ENCODE results near the gene SYP. TPM values are rescaled to one million over a fixed set of nuclear protein-coding genes. Genes with fewer than 3 reads are reported as not detected.

Gene SYP
- total and polyA plus RNA-seq, 12 donors, result 0.59 to 2.9 (median 1.2) TPM

DNA sequence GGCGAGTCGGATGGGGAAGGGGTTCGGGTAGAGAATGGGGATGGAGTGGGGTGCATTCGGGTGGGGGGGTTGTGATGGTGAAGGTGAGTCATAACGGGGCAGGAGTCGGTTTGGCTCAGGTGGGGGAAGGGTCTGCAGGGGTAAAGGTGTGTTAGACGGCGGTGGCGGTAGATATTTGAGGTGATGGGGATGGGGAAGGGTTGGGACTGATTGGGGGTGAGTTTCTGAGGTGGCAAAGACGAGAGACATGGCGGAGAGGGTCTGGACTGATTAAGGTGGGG lies 738 bp downstream of the SYP start:
- Histone ChIP-seq H3K4me3 (no peak overlapping the region), H3K27me3 (no peaks in the 10 kb centered on the region), H3K4me1 (peaks cover 0 to 11% (median 3%) of the 10 kb centered on the region in 9 donors), H3K36me3 (no peaks in the 10 kb centered on the region), H3K27ac (no peak overlapping the region), H3K9me3 (no peaks in the 10 kb centered on the region)
- no peak for TF ChIP-seq CTCF (IDR thresholded peaks at IDR 0.05)
- DNase-seq, result no peak
- intact Hi-C loops (cut with DNase I), result loop anchor here in 3 of 10 donors (10.0 kb wide), 2 partner anchors 66 to 76 kb away; partner anchors contain the start of genes FOXP3 (in 1 of the 3) and PPP1R3F (in 1 of the 3)
- 10 to 15% methylated on average over 10 to 11 of the region's 11 CpGs for WGBS, 2 donors
- ATAC-seq, result no peak

- Histone ChIP-seq H3K4me3 (no peak overlapping the region), H3K27me3 (no peaks in the 10 kb centered on the region), H3K4me1 (peaks cover 0 to 11% (median 3%) of the 10 kb centered on the region in 9 donors), H3K9me3 (no peaks in the 10 kb centered on the region), H3K36me3 (no peaks in the 10 kb centered on the region), H3K27ac (no peak overlapping the region)
- WGBS, 2 donors, result 9% methylated on average over 12 of the region's 12 CpGs
- TF ChIP-seq CTCF (IDR thresholded peaks at IDR 0.05), result no peak
- intact Hi-C loops (cut with DNase I), result loop anchor here in 3 of 10 donors (10.0 kb wide), 2 partner anchors 66 to 76 kb away; partner anchors contain the start of genes FOXP3 (in 1 of the 3) and PPP1R3F (in 1 of the 3)
- no peak for ATAC-seq
- no peak for DNase-seq
Measured at GRCh38 chrX:49198540-49199314, 1.3 kb downstream of the SYP start.

GRCh38 chrX:49197543-49198087 lies 2.4 kb downstream of the SYP start:
- no peaks in the 10 kb centered on the region for H3K27me3 ChIP-seq
- intact Hi-C loops (cut with DNase I), result loop anchor here in 3 of 10 donors (10.0 kb wide), 2 partner anchors 67 to 77 kb away; partner anchors contain the start of genes FOXP3 (in 1 of the 3) and PPP1R3F (in 1 of the 3)
- H3K27ac ChIP-seq, result no peak overlapping the region
- WGBS, 2 donors, result 71 to 85% methylated on average over 12 to 13 of the region's 13 CpGs
- DNase-seq, result no peak
- no peaks in the 10 kb centered on the region for H3K36me3 ChIP-seq
- no peak overlapping the region for H3K4me3 ChIP-seq
- no peak for ATAC-seq
- TF ChIP-seq CTCF (IDR thresholded peaks at IDR 0.05), result no peak
- H3K9me3 ChIP-seq, result no peaks in the 10 kb centered on the region
- H3K4me1 ChIP-seq, result peaks cover 0 to 11% (median 3%) of the 10 kb centered on the region in 9 donors

GRCh38 chrX:49193542-49193964 lies 6.4 kb downstream of the SYP start:
- DNase-seq, result no peak
- intact Hi-C loops (cut with DNase I), result loop anchor here in 4 of 10 donors (5.0 to 10.0 kb wide), 3 partner anchors 44 to 81 kb away; partner anchors contain the start of genes CCDC22 (in 1 of the 4), FOXP3 (in 1 of the 4) and PPP1R3F (in 1 of the 4)

More at GRCh38 chrX:49193542-49193964, 6.4 kb downstream of the SYP start:
- no peak overlapping the region for H3K27ac ChIP-seq
- H3K27me3 ChIP-seq, result no peaks in the 10 kb centered on the region
- 65 to 71% methylated on average over 2 of the region's 2 CpGs for WGBS, 2 donors
- no peak for TF ChIP-seq CTCF (IDR thresholded peaks at IDR 0.05)
- no peak for ATAC-seq
- H3K4me1 ChIP-seq, result peaks cover 0 to 16% (median 7%) of the 10 kb centered on the region in 9 donors
- peaks cover 0 to 5% (median 0%) of the 10 kb centered on the region in 11 donors for H3K9me3 ChIP-seq
- no peak overlapping the region for H3K4me3 ChIP-seq
- no peaks in the 10 kb centered on the region for H3K36me3 ChIP-seq
